ENCODE measurements around the gene ST3GAL6. TPM values are rescaled to one million over a fixed set of nuclear protein-coding genes. Genes with fewer than 3 reads are reported as not detected.

ST3GAL6 gene
- total RNA-seq, 4 donors from 2014 or later = 7.4 to 14.5 (median 9.9) TPM

GRCh38 chr3:98793971-98794370 is 30.8 kb downstream of the ST3GAL6 start:
- DNase-seq = no peak
- WGBS, 2 donors = 77 to 80% methylated on average over 3 of the region's 3 CpGs

GRCh38 chr3:98796334-98796733 is 33.2 kb downstream of the ST3GAL6 start:
- no peak overlapping the region for H3K4me3 ChIP-seq (replicated peaks in 1 of 3)
- no peak for DNase-seq
- peaks cover 5 to 11% of the 10 kb centered on the region in 2 donors for H3K4me1 ChIP-seq
- 91% methylated on average over 5 of the region's 5 CpGs for WGBS, 2 donors
- no peaks in the 10 kb centered on the region for H3K27me3 ChIP-seq
- intact Hi-C loops (cut with DNase I) = no loop called here
- no peaks in the 10 kb centered on the region for H3K36me3 ChIP-seq
- H3K9me3 ChIP-seq = no peaks in the 10 kb centered on the region
- no peak overlapping the region for H3K27ac ChIP-seq
- TF ChIP-seq CTCF (IDR thresholded peaks at IDR 0.05) (no peak), POLR2A (IDR thresholded peaks at IDR 0.05) (no peak)

More at GRCh38 chr3:98793971-98794370, 30.8 kb downstream of the ST3GAL6 start:
- intact Hi-C loops (cut with DNase I) = no loop called here
- no peaks in the 10 kb centered on the region for H3K36me3 ChIP-seq
- no peak overlapping the region for H3K27ac ChIP-seq
- no peaks in the 10 kb centered on the region for H3K9me3 ChIP-seq
- peaks cover 0 to 8% of the 10 kb centered on the region in 2 donors for H3K4me1 ChIP-seq
- H3K4me3 ChIP-seq (replicated peaks in 1 of 3) = no peak overlapping the region
- TF ChIP-seq CTCF (IDR thresholded peaks at IDR 0.05) = no peak
- no peak for TF ChIP-seq POLR2A (IDR thresholded peaks at IDR 0.05)
- no peaks in the 10 kb centered on the region for H3K27me3 ChIP-seq

GRCh38 chr3:98797905-98798304 is 34.8 kb downstream of the ST3GAL6 start:
- TF ChIP-seq POLR2A (IDR thresholded peaks at IDR 0.05) (no peak), CTCF (IDR thresholded peaks at IDR 0.05) (no peak)
- H3K36me3 ChIP-seq = no peaks in the 10 kb centered on the region
- peaks cover 5 to 9% of the 10 kb centered on the region in 2 donors for H3K4me1 ChIP-seq
- intact Hi-C loops (cut with DNase I) = no loop called here
- WGBS, 2 donors = 90 to 92% methylated on average over 4 of the region's 4 CpGs
- H3K4me3 ChIP-seq (replicated peaks in 1 of 3) = no peak overlapping the region
- H3K27me3 ChIP-seq = no peaks in the 10 kb centered on the region
- DNase-seq = no peak
- H3K9me3 ChIP-seq = no peaks in the 10 kb centered on the region
- H3K27ac ChIP-seq = no peak overlapping the region

GRCh38 chr3:98798820-98799219 is 35.7 kb downstream of the ST3GAL6 start:
- intact Hi-C loops (cut with DNase I) = no loop called here
- TF ChIP-seq CTCF (IDR thresholded peaks at IDR 0.05) (no peak), POLR2A (IDR thresholded peaks at IDR 0.05) (no peak)
- H3K9me3 ChIP-seq = no peaks in the 10 kb centered on the region
- no peak overlapping the region for H3K4me3 ChIP-seq (replicated peaks in 1 of 3)
- H3K36me3 ChIP-seq = no peaks in the 10 kb centered on the region
- no peaks in the 10 kb centered on the region for H3K27me3 ChIP-seq
- no peak overlapping the region for H3K27ac ChIP-seq
- 95 to 96% methylated on average over 4 of the region's 4 CpGs for WGBS, 2 donors
- peaks cover 3 to 5% of the 10 kb centered on the region in 2 donors for H3K4me1 ChIP-seq
- DNase-seq = no peak

- Histone ChIP-seq H3K4me1 (peaks cover 3 to 5% of the 10 kb centered on the region in 2 donors), H3K27me3 (no peaks in the 10 kb centered on the region), H3K9me3 (no peaks in the 10 kb centered on the region), H3K36me3 (no peaks in the 10 kb centered on the region), H3K4me3 (replicated peaks in 1 of 3) (no peak overlapping the region), H3K27ac (no peak overlapping the region)
- WGBS, 2 donors = 67 to 96% methylated on average over 3 of the region's 3 CpGs
- no peak for TF ChIP-seq CTCF (IDR thresholded peaks at IDR 0.05)
- TF ChIP-seq POLR2A (IDR thresholded peaks at IDR 0.05) = no peak
- intact Hi-C loops (cut with DNase I) = no loop called here
- no peak for DNase-seq
These were observed 36.3 kb downstream of the ST3GAL6 start for GRCh38 chr3:98799479-98799878.

Data from thyroid gland (tissue), 4 donors.